GM12878 (cell line): ENCODE data around the gene SHH. TPM values are rescaled to one million over a fixed set of nuclear protein-coding genes. Genes with fewer than 3 reads are reported as not detected.

Source experiments
- ATAC-seq: fragments of 200-7000 bp; cut with Tn5 transposase; 3 replicates; pipeline ENCODE4 v1.9.1; 2020; ENCODE audit warnings: mild to moderate bottlenecking, moderate library complexity
- BruUV-seq: library from RNA; stranded (reverse); fragments of 400-500 nt; replicated peaks from 2 replicates; lab custom pipeline; 2021; lab: Mats Ljungman, UMichigan
- CTCF ChIA-PET: fragments of 300-600 bp; sonication (Branson Sonifier 250); formaldehyde crosslinking; extraction: SDS; loops from one replicate; lab custom pipeline; 2021; ENCODE audit warnings: inconsistent platforms; lab: Yijun Ruan, JAX
- POLR2A ChIA-PET: fragments of 350-600 bp; formaldehyde crosslinking; extraction: SDS; loops from one replicate; lab custom pipeline; 2021; ENCODE audit warnings: inconsistent platforms; lab: Charles Lee
- RAD21 ChIA-PET: fragments of 300-600 bp; sonication (Branson Sonifier 250); formaldehyde crosslinking; loops from one replicate; lab custom pipeline; 2023; ENCODE audit warnings: antibody characterized with exemption; ENCODE audit not compliant: unreplicated experiment; lab: Charles Lee
- SMC1A ChIA-PET: fragments of 300-600 bp; sonication (Branson Sonifier 250); formaldehyde crosslinking; loops from one replicate; lab custom pipeline; 2023; ENCODE audit not compliant: unreplicated experiment, uncharacterized antibody; lab: Charles Lee
- DNase-seq: peaks from one replicate; pipeline ENCODE4 v3.0.0-alpha.2; 2011; ENCODE audit warnings: low read depth, low spot score
- FAIRE-seq: peaks from 3 replicates; lab custom pipeline; 2011; peaks lifted over from hg19 to GRCh38; lab: Jason Lieb, UNC
- H2AFZ ChIP-seq: 2 replicates; pipeline ENCODE4 v1.6.0; 2011; ENCODE audit warnings: low read depth, low read length, control low read depth; ENCODE audit not compliant: control insufficient read depth
- H3K27ac ChIP-seq: 2 replicates; pipeline ENCODE4 v1.5.1; 2011; ENCODE audit warnings: control low read depth; ENCODE audit not compliant: control insufficient read depth, insufficient read depth
- H3K27me3 ChIP-seq, 2 experiments: replicated peaks in 1 of 2; 2 replicates each; pipeline versions ENCODE4 v1.6.0 to v1.6.1; 2011; ENCODE audit warnings: low read length in 1 of 2; ENCODE audit not compliant: control insufficient read depth in 2 of 2, insufficient read depth in 2 of 2
- H3K36me3 ChIP-seq, 2 experiments: 2 replicates each; pipeline ENCODE4 v1.5.1; 2011; ENCODE audit warnings: low read length in 1 of 2; ENCODE audit not compliant: control insufficient read depth in 2 of 2, insufficient read depth in 2 of 2
- H3K4me1 ChIP-seq: 2 replicates; pipeline ENCODE4 v1.6.1; 2011; ENCODE audit warnings: mild to moderate bottlenecking, low read length, moderate library complexity, mixed read lengths; ENCODE audit not compliant: control insufficient read depth, insufficient read depth
- H3K4me2 ChIP-seq: 2 replicates; pipeline ENCODE4 v1.6.0; 2011; ENCODE audit warnings: control low read depth; ENCODE audit not compliant: control insufficient read depth, insufficient read depth
- H3K4me3 ChIP-seq: fragments of 200-600 bp; sonication (generic); 2 replicates; pipeline ENCODE4 v1.5.1; 2016
- H3K79me2 ChIP-seq: 2 replicates; pipeline ENCODE4 v1.6.0; 2011; ENCODE audit warnings: low read length; ENCODE audit not compliant: control insufficient read depth, insufficient read depth
- H3K9ac ChIP-seq: 2 replicates; pipeline ENCODE4 v1.8.0; 2011; ENCODE audit warnings: low read length, control low read depth, mixed read lengths; ENCODE audit not compliant: control insufficient read depth, insufficient read depth
- H3K9me3 ChIP-seq: replicated peaks from 3 replicates; pipeline ENCODE4 v1.5.1; 2011; ENCODE audit warnings: mild to moderate bottlenecking, low read length; ENCODE audit not compliant: control insufficient read depth, insufficient read depth
- H4K20me1 ChIP-seq: 2 replicates; pipeline ENCODE4 v1.6.0; 2011; ENCODE audit not compliant: control insufficient read depth, insufficient read depth
- BACH1 ChIP-seq: fragments of 450-650 bp; IDR thresholded peaks from 2 replicates; pipeline ENCODE4 v1.6.1; 2017; ENCODE audit warnings: mild to moderate bottlenecking, borderline replicate concordance
- TARDBP ChIP-seq: IDR thresholded peaks from 2 replicates; pipeline ENCODE4 v1.6.1; 2016; ENCODE audit warnings: borderline replicate concordance
- WGBS: methylation state at CpG from one replicate; pipeline ENCODE4 v1.1.6; 2016; ENCODE audit warnings: low lambda C conversion rate; ENCODE audit not compliant: insufficient replicate concordance, insufficient coverage; ENCODE audit errors: missing lambda C conversion rate; 5-methylcytosine and 5-hydroxymethylcytosine counted together
- in situ Hi-C: fragments of 300-500 bp; cut with MboI; formaldehyde crosslinking; loops from 9 replicates; pipeline ENCODE4 v1.14.3; 2018; ENCODE audit warnings: mixed read lengths
- intact Hi-C: fragments of 100-400 bp; cut with micrococcal nuclease; formaldehyde crosslinking; loops from one replicate; pipeline ENCODE4 v1.14.2; 2022; ENCODE audit not compliant: unreplicated experiment
- polyA plus RNA-seq, 11 experiments: library from polyadenylated mRNA; depleted of rRNA in 4 of 11; unstranded in 6 of 11; stranded (reverse) in 5 of 11; fragments of >200 nt; fragmentation: Nextera tagmentation in 4 of 11; fragmentation: Illumina TruSeq in 1 of 11; extraction: Ambion mirVana in 4 of 11; extraction: Trizol in 1 of 11; gene quantifications; 1 replicate in 1 of 11; 2 replicates in 10 of 11; pipeline versions ENCODE4 v1.2.1 to v1.2.3, GENCODE V29; 2011 to 2016; ENCODE audit warnings: inconsistent platforms in 2 of 11, missing spikeins in 2 of 11, low read depth in 1 of 11
- total RNA-seq, 4 experiments: library from RNA; depleted of rRNA in 3 of 4; stranded (reverse); fragments of >200 nt in 3 of 4; fragmentation: Illumina TruSeq in 1 of 4; extraction: Trizol in 1 of 4; gene quantifications; 2 replicates each; pipeline versions ENCODE4 v1.2.1 to v1.2.3, GENCODE V29; 2013 to 2021
- TF ChIP-seq, protein P1 (sequence below): IDR thresholded peaks from 2 replicates; pipeline ENCODE4 v1.6.1; 2012; ENCODE audit warnings: low read depth, low read length, improper control_type of control experiment
- TF ChIP-seq, protein P2 (sequence below): IDR thresholded peaks from 2 replicates; pipeline ENCODE4 v1.6.1; 2011; ENCODE audit warnings: low read depth, mild to moderate bottlenecking, low read length, moderate library complexity, borderline replicate concordance; ENCODE audit errors: extremely low read depth

The SHH gene
- total and polyA plus RNA-seq, 10 of the 15 experiments (the other 5 are each of a cell fraction or from before 2014, with no cell fraction given) = not detected

DNA sequence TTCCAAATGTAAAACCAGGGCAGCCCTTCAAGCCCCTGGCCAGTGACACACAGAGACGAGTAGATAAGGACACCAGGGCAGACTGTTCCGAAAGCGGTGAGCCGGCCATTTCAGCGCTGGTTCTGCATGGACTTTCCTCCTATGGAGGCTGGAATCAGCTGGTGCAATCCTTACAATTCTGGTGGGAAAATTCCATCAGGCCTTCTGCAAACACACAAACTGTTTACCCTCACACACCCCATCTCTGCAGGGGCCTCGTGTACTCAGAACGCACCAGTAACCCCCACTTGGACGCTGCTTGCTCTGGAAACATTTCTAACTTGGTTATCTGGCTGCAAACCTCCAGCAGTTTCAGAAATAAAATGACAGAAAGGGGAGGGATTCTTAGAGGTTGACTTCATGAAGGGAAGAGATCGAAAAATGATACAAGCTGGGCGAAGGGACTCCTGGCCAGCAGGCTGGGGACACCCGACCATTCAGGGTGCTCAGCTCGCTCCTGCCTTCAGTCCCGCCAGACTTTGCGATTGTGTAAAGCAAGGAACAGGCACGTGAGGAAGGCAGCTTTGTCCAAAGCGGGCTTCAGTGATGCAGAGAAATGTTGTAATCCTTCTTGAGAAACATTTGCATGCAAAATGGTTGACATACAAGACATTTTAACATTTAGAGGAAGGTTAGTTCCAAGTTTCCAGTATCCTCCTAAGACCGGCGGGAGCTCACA lies 19.7 kb upstream of the SHH start:
- in situ Hi-C loops (no loop called here), intact Hi-C loops (no loop called here)
- CTCF ChIA-PET = no interaction called here
- TF ChIP-seq TARDBP (no peak), BACH1 (no peak)
- TF ChIP-seq, protein P1, sequence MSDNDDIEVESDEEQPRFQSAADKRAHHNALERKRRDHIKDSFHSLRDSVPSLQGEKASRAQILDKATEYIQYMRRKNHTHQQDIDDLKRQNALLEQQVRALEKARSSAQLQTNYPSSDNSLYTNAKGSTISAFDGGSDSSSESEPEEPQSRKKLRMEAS = no peak
- TF ChIP-seq, protein P2, sequence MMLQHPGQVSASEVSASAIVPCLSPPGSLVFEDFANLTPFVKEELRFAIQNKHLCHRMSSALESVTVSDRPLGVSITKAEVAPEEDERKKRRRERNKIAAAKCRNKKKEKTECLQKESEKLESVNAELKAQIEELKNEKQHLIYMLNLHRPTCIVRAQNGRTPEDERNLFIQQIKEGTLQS = no peak
- DNase-seq (no peak), ATAC-seq (no peak), FAIRE-seq (no peak)
- no peak overlapping the region for H3K4me3 ChIP-seq
- no TSS peak for BruUV-seq
- no peaks in the 10 kb centered on the region for H3K79me2 ChIP-seq
- peaks cover 0 to 1% of the 10 kb centered on the region in 2 experiments; a peak in 2 of 4 replicates for H3K27me3 ChIP-seq
- 45% methylated on average over 18 of the region's 18 CpGs for WGBS
- H3K9ac ChIP-seq = no peak overlapping the region
- H3K4me1 ChIP-seq = no peaks in the 10 kb centered on the region
- no peak overlapping the region for H3K4me2 ChIP-seq
- H3K36me3 ChIP-seq = no peaks in the 10 kb centered on the region
- POLR2A ChIA-PET = no interaction called here
- RAD21 ChIA-PET = no interaction called here
- H3K27ac ChIP-seq = no peak overlapping the region
- H3K9me3 ChIP-seq = no peaks in the 10 kb centered on the region
- SMC1A ChIA-PET = interaction anchor here (0.5 kb wide), 1 partner anchor 716 kb away, joined by 3 read pairs; no protein-coding TSS in a partner anchor
- no peaks in the 10 kb centered on the region for H4K20me1 ChIP-seq
- H2AFZ ChIP-seq = no peak overlapping the region
